Pancreas (tissue), 10 donors: ENCODE results near the gene RPRML. TPM values are rescaled to one million over a fixed set of nuclear protein-coding genes. Genes with fewer than 3 reads are reported as not detected.
"Not testable (repeated sequence)": the region's sequence is repeated elsewhere in the genome, so short reads cannot be mapped to it uniquely, and the experiment has no call there.

Experiments used
- ATAC-seq, 4 donors: fragments of 200-7000 bp; cut with Tn5 transposase; one replicate each; pipeline versions ENCODE4 v1.8.0 to v1.9.1; 2020; ENCODE audit warnings: mild to moderate bottlenecking in 4 of 4, moderate library complexity in 4 of 4
- DNase-seq, 6 donors: peaks; one replicate each; pipeline ENCODE4 v3.0.0-alpha.2; 2020
- FAIRE-seq: peaks from 2 replicates; lab custom pipeline; 2012; peaks lifted over from hg19 to GRCh38; lab: Jason Lieb, UNC
- H3K27ac ChIP-seq, 4 donors: fragments of 200-600 bp; sonication (generic); 1 replicate in 3 of 4; 2 replicates in 1 of 4; pipeline versions ENCODE4 v1.5.0 to v1.8.0; 2020
- H3K27me3 ChIP-seq, 4 donors: fragments of 200-600 bp; one replicate each; pipeline ENCODE4 v1.8.0; 2021
- H3K36me3 ChIP-seq, 3 donors: fragments of 200-600 bp; sonication (generic) in 1 of 3; one replicate each; pipeline versions ENCODE4 v1.5.0 to v1.8.0; 2020 to 2021
- H3K4me1 ChIP-seq, 3 donors: fragments of 200-600 bp; one replicate each; pipeline ENCODE4 v1.8.0; 2021
- H3K4me3 ChIP-seq, 4 donors: fragments of 200-600 bp; sonication (generic) in 2 of 4; one replicate each; pipeline versions ENCODE4 v1.5.0 to v1.8.0; 2020 to 2021
- H3K9me3 ChIP-seq, 4 donors: fragments of 200-600 bp; one replicate each; pipeline ENCODE4 v1.8.0; 2021
- whole genome bisulfite sequencing, 2 donors: extraction: QIAGEN DNeasy Blood & Tissue Kit; methylation state at CpG; one replicate each; pipeline ENCODE4 v1.1.7; 2013; 5-methylcytosine and 5-hydroxymethylcytosine counted together
- intact Hi-C, 3 donors: fragments of 100-400 bp; cut with DNase I; formaldehyde crosslinking; loops; one replicate each; pipeline versions ENCODE4 v1.11.1 to v1.14.2; 2022
- polyA plus RNA-seq, 2 donors: library from polyadenylated mRNA; stranded (reverse); fragments of 200-250 nt; gene quantifications; one replicate each; pipeline ENCODE4 v1.2.3, GENCODE V29; 2013
- total RNA-seq, 6 donors: library from RNA; stranded (reverse); fragmentation: NEBNext Ultra II Directional in 4 of 6; extraction: Animal tissue kit (Norgen Biotek cat#: 25700) in 4 of 6; gene quantifications; one replicate each; pipeline versions ENCODE4 v1.2.1 to v1.2.4, GENCODE V29; 2021 to 2023
- TF ChIP-seq, protein P1 (sequence below), 4 donors: fragments of 200-600 bp; sonication (generic) in 3 of 4; IDR thresholded peaks; one replicate each; pipeline versions ENCODE4 v1.5.0 to v1.8.0; 2021; ENCODE audit warnings: antibody characterized with exemption in 4 of 4
- donor health status: healthy with polysubstance abuse.
- donor health status: DM: no; HTN: no; CAD: no; lungs with moderate emphysema.
- donor health status: DM: no; HTN: no; CAD: no.
- donor health status: control.
- donor health status: control.
- donor health status: Bipolar disorder and iron deficiency.
- donor health status: DM: yes; HTN: yes; CAD: no.
- donor health status: DM: no; HTN: no; CAD: no.
- donor health status: DM: no; HTN: no; CAD: no.
- donor health status: DM: yes; HTN: yes; CAD: no.

Gene RPRML
- total and polyA plus RNA-seq, 8 donors = 0.07 to 0.43 (median 0.19) TPM; not detected in 3

DNA sequence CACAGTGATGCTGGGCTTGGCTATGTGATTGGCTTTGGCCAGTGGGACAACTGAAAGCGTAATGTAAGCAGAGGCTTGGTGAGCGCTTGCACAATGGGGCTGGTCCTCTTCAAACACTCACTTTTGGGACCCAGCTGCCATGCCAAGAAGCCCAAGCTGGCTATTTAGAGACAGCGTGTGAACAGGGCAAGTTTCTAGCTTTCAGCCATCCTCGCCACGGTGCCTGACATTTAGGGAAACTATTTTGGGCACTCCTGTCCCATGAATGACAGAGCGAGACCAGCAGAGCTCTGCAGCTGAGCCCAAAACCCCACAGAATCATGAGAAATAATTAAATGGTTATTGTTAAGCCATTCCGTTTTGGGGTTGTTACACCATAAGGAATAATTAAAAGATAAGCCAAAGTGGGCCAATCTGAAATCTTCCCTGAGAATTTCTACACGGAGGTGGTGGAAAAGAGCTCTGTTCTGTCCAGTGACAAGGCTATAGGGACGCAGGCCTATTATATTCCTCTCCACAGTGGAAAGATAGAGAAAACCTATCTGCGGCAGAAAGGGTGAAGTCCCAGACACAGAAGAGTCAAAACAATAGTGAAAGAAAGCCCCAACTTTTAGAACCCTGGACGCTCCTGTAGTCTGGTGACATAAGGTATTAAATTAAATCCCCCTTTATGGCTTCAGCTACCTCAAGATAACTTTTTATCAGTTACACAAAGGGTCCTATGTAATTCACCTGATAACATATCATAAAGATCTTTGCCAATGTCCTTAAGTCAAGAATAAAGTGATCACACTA is 10.8 kb upstream of the RPRML start:
- no peak for ATAC-seq
- no peaks in the 10 kb centered on the region for H3K36me3 ChIP-seq
- no peak overlapping the region for H3K27ac ChIP-seq
- peaks cover 0 to 4% (median under 1%) of the 10 kb centered on the region in 3 donors for H3K4me1 ChIP-seq
- H3K27me3 ChIP-seq = no peaks in the 10 kb centered on the region
- no peak overlapping the region for H3K4me3 ChIP-seq
- intact Hi-C loops = loop anchor here in 1 of 3 donors (10.0 kb wide), 2 partner anchors 45 to 145 kb away; no protein-coding TSS in a partner anchor
- TF ChIP-seq, protein P1, sequence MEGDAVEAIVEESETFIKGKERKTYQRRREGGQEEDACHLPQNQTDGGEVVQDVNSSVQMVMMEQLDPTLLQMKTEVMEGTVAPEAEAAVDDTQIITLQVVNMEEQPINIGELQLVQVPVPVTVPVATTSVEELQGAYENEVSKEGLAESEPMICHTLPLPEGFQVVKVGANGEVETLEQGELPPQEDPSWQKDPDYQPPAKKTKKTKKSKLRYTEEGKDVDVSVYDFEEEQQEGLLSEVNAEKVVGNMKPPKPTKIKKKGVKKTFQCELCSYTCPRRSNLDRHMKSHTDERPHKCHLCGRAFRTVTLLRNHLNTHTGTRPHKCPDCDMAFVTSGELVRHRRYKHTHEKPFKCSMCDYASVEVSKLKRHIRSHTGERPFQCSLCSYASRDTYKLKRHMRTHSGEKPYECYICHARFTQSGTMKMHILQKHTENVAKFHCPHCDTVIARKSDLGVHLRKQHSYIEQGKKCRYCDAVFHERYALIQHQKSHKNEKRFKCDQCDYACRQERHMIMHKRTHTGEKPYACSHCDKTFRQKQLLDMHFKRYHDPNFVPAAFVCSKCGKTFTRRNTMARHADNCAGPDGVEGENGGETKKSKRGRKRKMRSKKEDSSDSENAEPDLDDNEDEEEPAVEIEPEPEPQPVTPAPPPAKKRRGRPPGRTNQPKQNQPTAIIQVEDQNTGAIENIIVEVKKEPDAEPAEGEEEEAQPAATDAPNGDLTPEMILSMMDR (IDR thresholded peaks at IDR 0.05) = no peak
- no peak for DNase-seq
- WGBS, 2 donors = 68 to 73% methylated on average over 11 of the region's 11 CpGs
- FAIRE-seq = no peak
- no peaks in the 10 kb centered on the region for H3K9me3 ChIP-seq

GRCh38 chr17:46987927-46988326 is 8.9 kb upstream of the RPRML start:
- H3K9me3 ChIP-seq, H3K4me3 ChIP-seq, H3K27me3 ChIP-seq, intact Hi-C loops, H3K36me3 ChIP-seq, DNase-seq, ATAC-seq, H3K27ac ChIP-seq, FAIRE-seq: not testable (repeated sequence)
- H3K4me1 ChIP-seq = peaks cover 0 to 11% (median 9%) of the 10 kb centered on the region in 3 donors
- 82 to 84% methylated on average over 5 of the region's 5 CpGs for WGBS, 2 donors

- H3K4me3 ChIP-seq = no peak overlapping the region
- H3K27ac ChIP-seq = no peak overlapping the region
- TF ChIP-seq, protein P1 (IDR thresholded peaks at IDR 0.05) = no peak
- FAIRE-seq (no peak), DNase-seq (no peak), ATAC-seq (no peak)
- H3K9me3 ChIP-seq = no peaks in the 10 kb centered on the region
- H3K36me3 ChIP-seq = no peaks in the 10 kb centered on the region
- WGBS, 2 donors = 86 to 89% methylated on average over 7 of the region's 7 CpGs
- peaks cover 0 to 9% (median 7%) of the 10 kb centered on the region in 3 donors for H3K4me1 ChIP-seq
- intact Hi-C loops = no loop called here
- H3K27me3 ChIP-seq = no peaks in the 10 kb centered on the region
These were observed 7.3 kb upstream of the RPRML start for GRCh38 chr17:46986366-46986765.

DNA sequence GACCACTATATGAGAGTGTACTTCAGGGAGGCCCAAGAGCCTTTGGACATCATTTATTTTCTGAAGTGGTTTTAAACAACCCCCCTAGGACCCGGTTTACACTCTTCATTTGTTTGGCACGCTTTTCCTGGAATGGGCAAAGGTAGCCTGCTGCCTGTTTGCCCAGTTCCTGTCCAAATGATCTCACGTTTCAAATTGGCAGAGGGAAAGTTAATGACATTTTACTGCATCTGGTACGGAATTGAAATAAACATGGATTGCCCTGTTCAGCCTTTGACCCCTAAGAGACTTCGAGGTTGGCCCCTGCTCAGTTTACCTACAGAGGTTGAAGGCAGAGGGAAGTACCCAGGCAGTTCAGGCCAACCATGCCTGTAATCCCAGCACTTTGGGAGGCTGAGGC is 5.8 kb upstream of the RPRML start:
- no peaks in the 10 kb centered on the region for H3K36me3 ChIP-seq
- H3K9me3 ChIP-seq = no peaks in the 10 kb centered on the region
- WGBS, 2 donors = 8 to 17% methylated on average over 5 of the region's 5 CpGs
- FAIRE-seq (no peak), DNase-seq (peak in 4 of 6 donors; percentile 33 to 66 (median 45)), ATAC-seq (peak; percentile 82 to 92 (median 90))
- TF ChIP-seq, protein P1 (IDR thresholded peaks at IDR 0.05) = no peak
- peaks cover 0 to 9% (median 7%) of the 10 kb centered on the region in 3 donors for H3K4me1 ChIP-seq
- H3K27ac ChIP-seq = peak overlapping the region in 2 of 4 donors; percentile 28 to 73
- H3K4me3 ChIP-seq = no peak overlapping the region
- intact Hi-C loops = no loop called here
- no peaks in the 10 kb centered on the region for H3K27me3 ChIP-seq

- ATAC-seq (peak; percentile 44 to 76 (median 62)), DNase-seq (peak in 2 of 6 donors; percentile 20 to 28), FAIRE-seq (no peak)
- peaks cover 0 to 11% (median 9%) of the 10 kb centered on the region in 3 donors for H3K4me1 ChIP-seq
- H3K9me3 ChIP-seq = no peaks in the 10 kb centered on the region
- H3K4me3 ChIP-seq = no peak overlapping the region
- whole genome bisulfite sequencing, 2 donors = 21 to 49% methylated on average over 6 of the region's 6 CpGs
- peak overlapping the region in 3 of 4 donors; percentile 8 to 73 (median 27) for H3K27ac ChIP-seq
- intact Hi-C loops = no loop called here
- TF ChIP-seq, protein P1 (IDR thresholded peaks at IDR 0.05) = no peak
- no peaks in the 10 kb centered on the region for H3K36me3 ChIP-seq
- no peaks in the 10 kb centered on the region for H3K27me3 ChIP-seq
These were observed 5.3 kb upstream of the RPRML start for GRCh38 chr17:46984341-46984740.
